HepG2 (cell line): ENCODE data around the gene BACH2. TPM values are rescaled to one million over a fixed set of nuclear protein-coding genes. Genes with fewer than 3 reads are reported as not detected.

ENCODE experiments used
- ATAC-seq: fragments of 200-7000 bp; cut with Tn5 transposase; 3 replicates; pipeline ENCODE4 v1.9.1; 2020; ENCODE audit warnings: mild to moderate bottlenecking, moderate library complexity
- BruUV-seq: library from RNA; stranded (reverse); fragments of 400-500 nt; replicated peaks from 2 replicates; lab custom pipeline; 2021; lab: Mats Ljungman, UMichigan
- CTCF ChIA-PET: fragments of 300-600 bp; formaldehyde crosslinking; extraction: SDS; loops from one replicate; lab custom pipeline; 2021; ENCODE audit warnings: low total read pairs, inconsistent platforms, low intra/inter-chr PET ratio; lab: Yijun Ruan, JAX
- POLR2A ChIA-PET: fragments of 350-600 bp; sonication (Branson Sonifier 250); formaldehyde crosslinking; loops from one replicate; lab custom pipeline; 2020; ENCODE audit warnings: antibody characterized with exemption, inconsistent platforms; lab: Yijun Ruan, JAX
- DNase-seq: peaks from one replicate; pipeline ENCODE4 v3.0.0-alpha.2; 2015; ENCODE audit warnings: low spot score
- FAIRE-seq: peaks from 3 replicates; lab custom pipeline; 2011; peaks lifted over from hg19 to GRCh38; lab: Jason Lieb, UNC
- H2AFZ ChIP-seq: one replicate; pipeline ENCODE4 v1.6.1; 2011; ENCODE audit warnings: low read length, inconsistent platforms
- H3K27ac ChIP-seq: fragments of 300-600 bp; 3 replicates; pipeline ENCODE4 v1.8.0; 2011; ENCODE audit warnings: mixed run types, mild to moderate bottlenecking, mixed read lengths, low read length, inconsistent platforms; ENCODE audit not compliant: insufficient read depth; ENCODE audit errors: extremely low read length
- H3K27me3 ChIP-seq, 2 experiments: fragments of 200-600 bp in 1 of 2; 2 replicates in 1 of 2; 3 replicates in 1 of 2; pipeline versions ENCODE4 v1.6.0 to v1.8.0; 2011; ENCODE audit warnings: low read length in 2 of 2, mild to moderate bottlenecking in 2 of 2, moderate library complexity in 2 of 2, inconsistent platforms in 1 of 2; ENCODE audit not compliant: insufficient read depth in 2 of 2, control insufficient read depth in 1 of 2
- H3K36me3 ChIP-seq, 2 experiments: fragments of 200-600 bp in 1 of 2; replicated peaks in 1 of 2; 2 replicates in 1 of 2; 3 replicates in 1 of 2; pipeline versions ENCODE4 v1.5.1 to v1.8.0; 2011; ENCODE audit warnings: low read length in 2 of 2, inconsistent platforms in 1 of 2; ENCODE audit not compliant: insufficient read depth in 2 of 2, control insufficient read depth in 1 of 2
- H3K4me1 ChIP-seq: 2 replicates; pipeline ENCODE4 v1.5.1; 2012; ENCODE audit warnings: low read length, inconsistent platforms; ENCODE audit not compliant: insufficient read depth
- H3K4me2 ChIP-seq: 2 replicates; pipeline ENCODE4 v1.6.0; 2011; ENCODE audit warnings: low read depth, low read length, inconsistent platforms
- H3K4me3 ChIP-seq, 3 experiments: fragments of 200-600 bp in 1 of 3; sonication (generic), shearing (Covaris generic) in 1 of 3; replicated peaks in 1 of 3; 2 replicates each; pipeline ENCODE4 v1.5.1; 2011 to 2016; ENCODE audit warnings: low read length in 3 of 3, inconsistent platforms in 2 of 3, low read depth in 2 of 3, mild to moderate bottlenecking in 2 of 3, control low read depth in 1 of 3, mixed read lengths in 1 of 3; ENCODE audit not compliant: insufficient read depth in 1 of 3
- H3K79me2 ChIP-seq: one replicate; pipeline ENCODE4 v1.6.1; 2011; ENCODE audit warnings: low read length, inconsistent platforms; ENCODE audit not compliant: insufficient read depth
- H3K9ac ChIP-seq: 2 replicates; pipeline ENCODE4 v1.6.0; 2011; ENCODE audit warnings: mild to moderate bottlenecking, low read depth, low read length, inconsistent platforms; ENCODE audit not compliant: insufficient read depth
- H3K9me3 ChIP-seq: 2 replicates; pipeline ENCODE4 v1.5.1; 2012; ENCODE audit warnings: mild to moderate bottlenecking, low read length
- H4K20me1 ChIP-seq: 2 replicates; pipeline ENCODE4 v1.6.0; 2011; ENCODE audit warnings: inconsistent platforms, mild to moderate bottlenecking, low read length, moderate library complexity; ENCODE audit not compliant: insufficient read depth
- FOXA3 ChIP-seq: IDR thresholded peaks from 2 replicates; pipeline ENCODE4 v1.6.1; 2016; ENCODE audit warnings: missing genetic modification reagents, missing compliant biosample characterization
- GATA4 ChIP-seq: sonication (generic); IDR thresholded peaks from 2 replicates; pipeline ENCODE4 v1.6.1; 2016; ENCODE audit warnings: antibody characterized with exemption, low read depth, borderline replicate concordance
- KLF13 ChIP-seq: sonication (generic); formaldehyde crosslinking; IDR thresholded peaks from 2 replicates; pipeline ENCODE4 v1.4.0; 2020; ENCODE audit warnings: mild to moderate bottlenecking, missing genetic modification reagents
- KLF16 ChIP-seq, 2 experiments: sonication (generic) in 1 of 2; formaldehyde crosslinking in 1 of 2; IDR thresholded peaks; 2 replicates each; pipeline versions ENCODE4 v1.6.1 to v1.8.0; 2016 to 2023; ENCODE audit warnings: missing genetic modification reagents in 2 of 2, missing compliant biosample characterization in 1 of 2
- NFIB ChIP-seq: sonication (generic); formaldehyde crosslinking; IDR thresholded peaks from 2 replicates; pipeline ENCODE4 v1.9.0; 2021; ENCODE audit warnings: missing genetic modification reagents, mild to moderate bottlenecking, borderline replicate concordance
- NFYC ChIP-seq: IDR thresholded peaks from 2 replicates; pipeline ENCODE4 v1.6.1; 2016; ENCODE audit warnings: missing genetic modification reagents, missing compliant biosample characterization
- POLR2AphosphoS2 ChIP-seq: IDR thresholded peaks from 2 replicates; pipeline ENCODE4 v1.6.1; 2011; ENCODE audit warnings: low read depth, low read length, improper control_type of control experiment
- REXO4 ChIP-seq: sonication (generic); formaldehyde crosslinking; IDR thresholded peaks from 2 replicates; pipeline ENCODE4 v1.8.0; 2022; ENCODE audit warnings: missing genetic modification reagents, mild to moderate bottlenecking, borderline replicate concordance
- ZBTB20 ChIP-seq: sonication (generic); formaldehyde crosslinking; IDR thresholded peaks from 2 replicates; pipeline ENCODE4 v1.8.1; 2023; ENCODE audit warnings: missing genetic modification reagents, low read depth, mild to moderate bottlenecking, borderline replicate concordance
- ZFP90 ChIP-seq: sonication (generic); formaldehyde crosslinking; IDR thresholded peaks from 2 replicates; pipeline ENCODE4 v1.8.0; 2022; ENCODE audit warnings: missing genetic modification reagents, mild to moderate bottlenecking, inconsistent platforms, borderline replicate concordance
- ZNF263 ChIP-seq: sonication (generic); formaldehyde crosslinking; IDR thresholded peaks from 2 replicates; pipeline ENCODE4 v1.4.0; 2020; ENCODE audit warnings: missing genetic modification reagents
- ZNF274 ChIP-seq: sonication (generic); formaldehyde crosslinking; IDR thresholded peaks from 2 replicates; pipeline ENCODE4 v1.5.1; 2020; ENCODE audit warnings: mild to moderate bottlenecking, missing genetic modification reagents
- ZNF292 ChIP-seq: sonication (generic); formaldehyde crosslinking; IDR thresholded peaks from 2 replicates; pipeline ENCODE4 v1.8.1; 2022; ENCODE audit warnings: mild to moderate bottlenecking, low read depth, missing genetic modification reagents, borderline replicate concordance
- ZNF557 ChIP-seq: sonication (generic); formaldehyde crosslinking; IDR thresholded peaks from 2 replicates; pipeline ENCODE4 v1.4.0; 2020; ENCODE audit warnings: missing genetic modification reagents
- ZNF614 ChIP-seq: IDR thresholded peaks from 2 replicates; pipeline ENCODE4 v1.6.1; 2018; ENCODE audit warnings: missing biosample characterization, missing genetic modification reagents, inconsistent platforms, borderline replicate concordance
- ZNF629 ChIP-seq: sonication (generic); formaldehyde crosslinking; conservative IDR thresholded peaks from 2 replicates; pipeline ENCODE4 v1.5.0; 2020; ENCODE audit warnings: missing genetic modification reagents
- ZZZ3 ChIP-seq: sonication (generic); formaldehyde crosslinking; IDR thresholded peaks from 2 replicates; pipeline ENCODE4 v1.4.0; 2020; ENCODE audit warnings: missing genetic modification reagents, mild to moderate bottlenecking, borderline replicate concordance
- WGBS: methylation state at CpG from one replicate; pipeline ENCODE4 v1.1.6; 2017; ENCODE audit warnings: low lambda C conversion rate; 5-methylcytosine and 5-hydroxymethylcytosine counted together
- in situ Hi-C: cut with HindIII; loops from 2 replicates; pipeline ENCODE4 v1.10.0; 2017; ENCODE audit warnings: low pct_unique_long_range_greater_than_20kb; ENCODE audit not compliant: extremely low pct_ligation_motif_present
- intact Hi-C: fragments of 100-400 bp; cut with micrococcal nuclease; formaldehyde crosslinking; loops from one replicate; pipeline ENCODE4 v1.10.0; 2022; ENCODE audit not compliant: unreplicated experiment
- polyA plus RNA-seq, 8 experiments: library from polyadenylated mRNA; depleted of rRNA in 3 of 8; stranded (reverse) in 7 of 8; unstranded in 1 of 8; fragments of >200 nt; fragmentation: Illumina TruSeq in 4 of 8; extraction: Trizol in 4 of 8; gene quantifications; 2 replicates each; pipeline versions ENCODE4 v1.2.1 to v1.2.3, GENCODE V29; 2011 to 2016; ENCODE audit warnings: low read depth in 4 of 8, missing spikeins in 1 of 8, mixed read lengths in 1 of 8; ENCODE audit not compliant: insufficient read depth in 1 of 8
- total RNA-seq, 5 experiments: library from RNA; depleted of rRNA; stranded (reverse); fragments of >200 nt; fragmentation: Illumina TruSeq; extraction: Trizol; gene quantifications; 2 replicates each; pipeline ENCODE4 v1.2.3, GENCODE V29; 2016; ENCODE audit warnings: low read depth in 1 of 5

The BACH2 gene
- total and polyA plus RNA-seq, 2 of the 13 experiments (the other 11 are each of a cell fraction or from before 2014, with no cell fraction given): 0.01 TPM; not detected in 1

DNA sequence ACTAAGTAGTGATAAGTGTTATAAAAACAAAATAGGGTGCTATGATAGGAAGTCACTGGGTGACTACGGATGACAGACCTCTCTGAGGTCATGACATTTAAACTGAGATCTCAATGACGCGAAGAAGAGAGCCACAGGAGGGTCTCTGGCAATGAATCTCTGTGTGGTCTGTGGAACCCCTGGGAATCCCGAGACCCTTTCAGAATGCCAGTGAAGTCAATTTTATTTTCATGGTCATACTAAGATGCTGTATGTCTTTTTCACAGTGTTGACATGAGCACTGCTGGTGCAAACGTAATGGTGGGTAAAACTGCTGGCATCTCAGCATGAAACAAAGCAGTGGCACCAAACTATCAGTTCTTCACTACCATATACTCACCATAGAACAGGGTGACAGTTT lies 247.3 kb downstream of the BACH2 start:
- H3K4me1 ChIP-seq: no peaks in the 10 kb centered on the region
- H3K27ac ChIP-seq: no peak overlapping the region
- no peaks in the 10 kb centered on the region for H3K9me3 ChIP-seq

DNA sequence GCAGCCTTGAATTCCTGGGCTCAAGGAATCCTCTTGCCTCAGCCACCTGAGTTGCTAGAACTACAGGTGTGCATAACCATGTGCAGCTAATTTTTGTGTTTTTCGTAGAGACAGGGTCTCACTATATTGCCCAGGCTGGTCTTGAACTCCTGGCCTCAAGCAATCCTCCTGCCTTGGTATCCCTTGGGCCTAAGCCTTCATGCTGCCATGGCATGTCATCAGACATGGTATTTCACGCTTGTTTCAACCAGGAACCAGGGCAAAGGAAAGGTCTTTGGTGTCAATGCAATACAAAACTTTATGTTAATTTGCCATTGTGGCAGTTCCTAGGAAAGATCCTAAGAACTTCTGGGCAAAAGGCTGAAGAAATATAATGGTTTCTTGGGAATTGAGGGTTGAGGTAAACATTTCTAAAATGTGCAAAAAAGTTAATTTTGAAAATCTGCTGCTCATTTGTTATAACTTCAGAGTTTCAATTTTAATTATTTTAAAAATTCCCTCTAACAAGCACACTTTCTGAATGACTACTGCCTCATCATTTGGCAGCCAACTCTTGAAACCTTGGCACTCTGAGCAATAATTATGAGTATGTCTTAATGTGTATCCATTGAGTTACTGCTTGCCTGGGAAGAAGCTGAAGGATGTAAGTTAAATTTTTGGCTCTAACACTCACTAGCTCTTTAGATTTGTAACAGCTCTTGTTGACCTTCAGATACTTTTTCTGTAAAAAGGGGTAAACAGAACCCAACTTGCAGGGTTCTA lies 248.3 kb downstream of the BACH2 start:
- 0% methylated on average over 2 of the region's 2 CpGs for WGBS
- ChIA-PET CTCF (no interaction called here), POLR2A (no interaction called here)
- DNase-seq (no peak), ATAC-seq (no peak), FAIRE-seq (no peak)
- H3K9me3 ChIP-seq: no peaks in the 10 kb centered on the region
- no peaks in the 10 kb centered on the region for H4K20me1 ChIP-seq
- no peaks in the 10 kb centered on the region for H3K27me3 ChIP-seq
- no TSS peak for BruUV-seq
- H3K9ac ChIP-seq: no peak overlapping the region
- no peak overlapping the region for H3K4me3 ChIP-seq
- no peaks in the 10 kb centered on the region for H3K4me1 ChIP-seq
- H3K27ac ChIP-seq: no peak overlapping the region
- H3K79me2 ChIP-seq: no peaks in the 10 kb centered on the region
- H3K4me2 ChIP-seq: no peak overlapping the region
- no peak overlapping the region for H2AFZ ChIP-seq
- in situ Hi-C loops: no loop called here
- H3K36me3 ChIP-seq: no peaks in the 10 kb centered on the region
- intact Hi-C loops: no loop called here
- TF ChIP-seq ZBTB20 (no peak), REXO4 (CRISPR knock-in tag) (no peak), NFYC (CRISPR knock-in tag) (no peak), GATA4 (no peak), KLF13 (no peak), ZZZ3 (CRISPR knock-in tag) (no peak), POLR2AphosphoS2 (no peak), ZNF629 (no peak), ZNF557 (no peak), ZFP90 (CRISPR knock-in tag) (no peak), ZNF263 (no peak), NFIB (CRISPR knock-in tag) (no peak), FOXA3 (CRISPR knock-in tag) (no peak), ZNF614 (no peak), ZNF274 (CRISPR knock-in tag) (no peak), KLF16 (CRISPR knock-in tag; IDR thresholded peaks at IDR 0.05) (no peak)

More for the DNA sequence above, 247.3 kb downstream of the BACH2 start:
- ATAC-seq (no peak), FAIRE-seq (no peak), DNase-seq (no peak)
- BruUV-seq: no TSS peak
- ChIA-PET CTCF (no interaction called here), POLR2A (no interaction called here)
- no peak for TF ChIP-seq ZNF292 (CRISPR knock-in tag)
- H3K36me3 ChIP-seq: no peaks in the 10 kb centered on the region
- H2AFZ ChIP-seq: no peak overlapping the region
- intact Hi-C loops: no loop called here
- no peak overlapping the region for H3K4me2 ChIP-seq
- no peaks in the 10 kb centered on the region for H4K20me1 ChIP-seq
- WGBS: 62% methylated on average over 4 of the region's 5 CpGs
- H3K4me3 ChIP-seq: no peak overlapping the region
- no peaks in the 10 kb centered on the region for H3K79me2 ChIP-seq
- no peak overlapping the region for H3K9ac ChIP-seq
- no peaks in the 10 kb centered on the region for H3K27me3 ChIP-seq
- in situ Hi-C loops: no loop called here
